Muscle of arm (tissue), 12 donors: ENCODE results near the gene SPATA4. TPM values are rescaled to one million over a fixed set of nuclear protein-coding genes. Genes with fewer than 3 reads are reported as not detected.

Experiments used
- DNase-seq: peaks from one replicate; pipeline ENCODE4 v3.0.0-alpha.2; 2013
- polyA plus RNA-seq, 12 donors: library from polyadenylated mRNA; unstranded; fragments of 120-200 nt; gene quantifications; one replicate each; pipeline ENCODE4 v1.2.1, GENCODE V29; 2013; ENCODE audit not compliant: insufficient read length in 12 of 12

Gene SPATA4
- polyA plus RNA-seq, 12 donors = 0.17 to 0.93 (median 0.43) TPM; not detected in 3

- DNase-seq = no peak
These were observed 5.2 kb downstream of the SPATA4 start for GRCh38 chr4:176189891-176190795.

GRCh38 chr4:176188654-176189053 lies 6.7 kb downstream of the SPATA4 start:
- no peak for DNase-seq

GRCh38 chr4:176187624-176188023 lies 7.8 kb downstream of the SPATA4 start:
- no peak for DNase-seq

GRCh38 chr4:176186671-176187395 lies 8.6 kb downstream of the SPATA4 start:
- no peak for DNase-seq

GRCh38 chr4:176186067-176186466 lies 9.3 kb downstream of the SPATA4 start:
- DNase-seq = no peak

- peak; percentile 4 for DNase-seq
These were observed 10.3 kb downstream of the SPATA4 start for GRCh38 chr4:176185051-176185450.

GRCh38 chr4:176163041-176163440 lies 32.3 kb downstream of the SPATA4 start:
- DNase-seq = no peak

GRCh38 chr4:176156656-176157055 lies 38.7 kb downstream of the SPATA4 start:
- no peak for DNase-seq

- DNase-seq = no peak
These were observed 42.3 kb downstream of the SPATA4 start for GRCh38 chr4:176153124-176153523.

GRCh38 chr4:176150704-176151103 lies 44.7 kb downstream of the SPATA4 start:
- DNase-seq = no peak

- DNase-seq = peak; percentile 4
These were observed 45.1 kb downstream of the SPATA4 start for GRCh38 chr4:176150356-176150682.

GRCh38 chr4:176149680-176150355 lies 45.6 kb downstream of the SPATA4 start:
- DNase-seq = no peak

- no peak for DNase-seq
These were observed 53.1 kb downstream of the SPATA4 start for GRCh38 chr4:176142253-176142652.

- no peak for DNase-seq
These were observed 55.9 kb downstream of the SPATA4 start for GRCh38 chr4:176139518-176139917.

- no peak for DNase-seq
These were observed 57.8 kb downstream of the SPATA4 start for GRCh38 chr4:176137631-176138030.

- DNase-seq = no peak
These were observed 60.7 kb downstream of the SPATA4 start for GRCh38 chr4:176134670-176135069.

Other genes starting within 250 kb of the SPATA4 start
- gene WDR17, start 129.7 kb downstream of the SPATA4 start, polyA plus RNA-seq = 1 to 10 TPM in 3 of 12 donors, under 1 TPM in 7, not detected in 2; 0.32 to 1.8 (median 0.68) TPM
- 100 to 1,000 TPM in 9 of 12 donors, 10 to 100 TPM in 2, not detected in 1; 41.0 to 196 (median 128) TPM for gene ASB5, start 73.6 kb upstream of the SPATA4 start, polyA plus RNA-seq
- 10 to 100 TPM in 11 of 12 donors, not detected in 1; 51.9 to 82.1 (median 70.4) TPM for gene SPCS3, start 124.4 kb upstream of the SPATA4 start, polyA plus RNA-seq